HCT116 (cell line): ENCODE results near the gene TPR. TPM values are rescaled to one million over a fixed set of nuclear protein-coding genes. Genes with fewer than 3 reads are reported as not detected.

ENCODE experiments used
- ATAC-seq: fragments of 200-7000 bp; cut with Tn5 transposase; 2 replicates; pipeline ENCODE4 v1.9.1; 2020; ENCODE audit warnings: mild to moderate bottlenecking, moderate library complexity
- BruUV-seq: library from RNA; stranded (reverse); fragments of 400-500 nt; replicated peaks from 2 replicates; lab custom pipeline; 2021; lab: Mats Ljungman, UMichigan
- CTCF ChIA-PET: fragments of 300-600 bp; sonication (Branson Sonifier 250); formaldehyde crosslinking; loops from one replicate; lab custom pipeline; 2021; ENCODE audit warnings: antibody characterized with exemption; lab: Charles Lee
- POLR2A ChIA-PET: fragments of 300-600, 350-600 bp; sonication (Branson Sonifier 250); formaldehyde crosslinking; loops from one replicate; lab custom pipeline; 2021; ENCODE audit warnings: antibody characterized with exemption; lab: Charles Lee
- RAD21 ChIA-PET, 2 experiments: fragments of 300-600 bp; sonication (Branson Sonifier 250); formaldehyde crosslinking; loops; one replicate each; lab custom pipeline; 2023; ENCODE audit warnings: low total read pairs in 2 of 2; ENCODE audit not compliant: uncharacterized antibody in 2 of 2, unreplicated experiment in 2 of 2, low non-redundant PET in 1 of 2; lab: Charles Lee
- DNase-seq: peaks from one replicate; pipeline ENCODE4 v3.0.0-alpha.2; 2010; ENCODE audit warnings: low read depth, low spot score
- H2AFZ ChIP-seq: fragments of 200-600 bp; shearing (Covaris generic), sonication (generic); 2 replicates; pipeline ENCODE4 v1.6.1; 2017; ENCODE audit warnings: low read depth, mixed run types, mixed read lengths, antibody characterized with exemption, low read length; ENCODE audit not compliant: poor library complexity, severe bottlenecking
- H3K27ac ChIP-seq: 2 replicates; pipeline ENCODE4 v1.5.1; 2012; ENCODE audit warnings: low read depth, low read length
- H3K27me3 ChIP-seq: fragments of 200-600 bp; sonication (generic); 2 replicates; pipeline ENCODE4 v1.6.1; 2016; ENCODE audit warnings: mixed run types, low read length, mixed read lengths; ENCODE audit not compliant: insufficient read depth
- H3K36me3 ChIP-seq, 2 experiments: fragments of 200-500 bp in 1 of 2; fragments of 200-600 bp in 1 of 2; sonication (Bioruptor generic) in 1 of 2; sonication (generic) in 1 of 2; 2 replicates each; pipeline versions ENCODE4 v1.5.1 to v1.6.1; 2014 to 2016; ENCODE audit warnings: low read length in 2 of 2, inconsistent platforms in 1 of 2, mixed read lengths in 1 of 2, mixed run types in 1 of 2; ENCODE audit not compliant: insufficient read depth in 2 of 2, control insufficient read depth in 1 of 2
- H3K4me1 ChIP-seq, 2 experiments: fragments of 200-600 bp in 1 of 2; sonication (generic) in 1 of 2; 2 replicates each; pipeline versions ENCODE4 v1.5.1 to v1.6.1; 2012 to 2017; ENCODE audit warnings: low read length in 2 of 2, inconsistent platforms in 1 of 2, mild to moderate bottlenecking in 1 of 2, mixed read lengths in 1 of 2, mixed run types in 1 of 2, moderate library complexity in 1 of 2; ENCODE audit not compliant: insufficient read depth in 2 of 2, control insufficient read depth in 1 of 2
- H3K4me2 ChIP-seq: fragments of 200-600 bp; sonication (generic); 2 replicates; pipeline ENCODE4 v1.6.1; 2017; ENCODE audit warnings: mixed run types, low read length, mixed read lengths
- H3K4me3 ChIP-seq, 2 experiments: fragments of 200-600 bp in 1 of 2; sonication (generic) in 1 of 2; replicated peaks in 1 of 2; 2 replicates each; pipeline ENCODE4 v1.5.1; 2011 to 2016; ENCODE audit warnings: low read length in 2 of 2, control low read depth in 1 of 2, low read depth in 1 of 2, mild to moderate bottlenecking in 1 of 2, mixed read lengths in 1 of 2, mixed run types in 1 of 2
- H3K79me2 ChIP-seq: fragments of 200-600 bp; sonication (generic); 2 replicates; pipeline ENCODE4 v1.6.1; 2017; ENCODE audit warnings: mild to moderate bottlenecking, mixed run types, low read length, moderate library complexity, mixed read lengths; ENCODE audit not compliant: insufficient read depth
- H3K9ac ChIP-seq: fragments of 200-600 bp; sonication (generic); 2 replicates; pipeline ENCODE4 v1.6.1; 2016; ENCODE audit warnings: low read length, mixed read lengths
- H3K9me2 ChIP-seq: fragments of 200-600 bp; sonication (generic), shearing (Covaris generic); 2 replicates; pipeline ENCODE4 v1.6.1; 2017; ENCODE audit warnings: mixed run types, mild to moderate bottlenecking, moderate library complexity; ENCODE audit not compliant: insufficient read depth
- H3K9me3 ChIP-seq, 2 experiments: fragments of 200-500 bp in 1 of 2; fragments of 200-600 bp in 1 of 2; sonication (Bioruptor generic) in 1 of 2; sonication (generic) in 1 of 2; 2 replicates each; pipeline ENCODE4 v1.6.1; 2014 to 2017; ENCODE audit warnings: low read length in 2 of 2, mixed read lengths in 2 of 2, inconsistent platforms in 1 of 2, low read depth in 1 of 2, mild to moderate bottlenecking in 1 of 2, mixed run types in 1 of 2, moderate library complexity in 1 of 2; ENCODE audit not compliant: control insufficient read depth in 1 of 2, insufficient read depth in 1 of 2
- H4K20me1 ChIP-seq: fragments of 200-600 bp; sonication (generic), shearing (Covaris generic); 2 replicates; pipeline ENCODE4 v1.6.1; 2017; ENCODE audit warnings: mixed run types, mild to moderate bottlenecking, moderate library complexity; ENCODE audit not compliant: insufficient read depth
- ATF3 ChIP-seq: IDR thresholded peaks from 2 replicates; pipeline ENCODE4 v1.6.1; 2012
- CBX3 ChIP-seq: IDR thresholded peaks from 2 replicates; pipeline ENCODE4 v1.6.1; 2012; ENCODE audit warnings: low read depth
- CEBPB ChIP-seq: IDR thresholded peaks from 2 replicates; pipeline ENCODE4 v1.6.1; 2012; ENCODE audit warnings: low read depth
- EZH2 ChIP-seq: fragments of 200-600 bp; sonication (generic); IDR thresholded peaks from 2 replicates; pipeline ENCODE4 v1.6.1; 2017; ENCODE audit warnings: antibody characterized with exemption, mixed run types
- EZH2phosphoT487 ChIP-seq: fragments of 200-600 bp; IDR thresholded peaks from 2 replicates; pipeline ENCODE4 v1.6.1; 2018; ENCODE audit warnings: antibody characterized with exemption, borderline replicate concordance
- POLR2AphosphoS5 ChIP-seq: IDR thresholded peaks from 2 replicates; pipeline ENCODE4 v1.6.1; 2011; ENCODE audit warnings: mild to moderate bottlenecking, low read depth, low read length, moderate library complexity
- RAD21 ChIP-seq: IDR thresholded peaks from 2 replicates; pipeline ENCODE4 v1.6.1; 2012; ENCODE audit warnings: low read depth, mild to moderate bottlenecking
- SP1 ChIP-seq: IDR thresholded peaks from 2 replicates; pipeline ENCODE4 v1.6.1; 2012; ENCODE audit warnings: low read depth
- SRF ChIP-seq: IDR thresholded peaks from 2 replicates; pipeline ENCODE4 v1.6.1; 2012; ENCODE audit warnings: low read depth
- YY1 ChIP-seq: IDR thresholded peaks from 2 replicates; pipeline ENCODE4 v1.6.1; 2011; ENCODE audit warnings: low read length, low read depth, moderate library complexity, mild to moderate bottlenecking; ENCODE audit not compliant: insufficient replicate concordance; ENCODE audit errors: extremely low read depth
- ZBTB33 ChIP-seq: IDR thresholded peaks from 2 replicates; pipeline ENCODE4 v1.6.1; 2011; ENCODE audit warnings: mild to moderate bottlenecking, low read length, moderate library complexity; ENCODE audit not compliant: insufficient replicate concordance; ENCODE audit errors: extremely low read depth
- ZFX ChIP-seq: fragments of 450-650 bp; IDR thresholded peaks from 2 replicates; pipeline ENCODE4 v1.6.1; 2017
- intact Hi-C: fragments of 100-400 bp; cut with micrococcal nuclease; formaldehyde crosslinking; loops from 2 replicates; pipeline ENCODE4 v1.10.0; 2022
- total RNA-seq: library from RNA; stranded (reverse); gene quantifications from one replicate; pipeline ENCODE4 v1.2.1, GENCODE V29; 2021; ENCODE audit not compliant: unreplicated experiment
- TF ChIP-seq, protein P1 (sequence below): IDR thresholded peaks from 2 replicates; pipeline ENCODE4 v1.6.1; 2012
- TF ChIP-seq, protein P2 (sequence below): IDR thresholded peaks from 2 replicates; pipeline ENCODE4 v1.6.1; 2012; ENCODE audit warnings: low read depth

The TPR gene
- total RNA-seq, 1 experiment from 2014 or later, result 131 TPM

- ChIA-PET POLR2A (no interaction called here), CTCF (no interaction called here), RAD21 (no interaction called here)
- H3K27ac ChIP-seq, result no peak overlapping the region
- no peak for DNase-seq
- H3K79me2 ChIP-seq, result no peaks in the 10 kb centered on the region
- no peaks in the 10 kb centered on the region for H3K9me3 ChIP-seq
- H3K4me3 ChIP-seq, result no peak overlapping the region
- H3K4me1 ChIP-seq, result no peaks in the 10 kb centered on the region
- peaks cover 14 to 17% of the 10 kb centered on the region in 2 experiments for H3K36me3 ChIP-seq
- H3K9me2 ChIP-seq, result no peaks in the 10 kb centered on the region
- 0 out of 2 replicates have a peak, but pooled peaks cover 4% of the 10 kb centered on the region for H4K20me1 ChIP-seq
- H2AFZ ChIP-seq, result no peak overlapping the region
- no TSS peak for BruUV-seq
- intact Hi-C loops, result no loop called here
- ATAC-seq, result no peak
- H3K27me3 ChIP-seq, result no peaks in the 10 kb centered on the region
- no peak overlapping the region for H3K9ac ChIP-seq
- TF ChIP-seq ZBTB33 (no peak), EZH2phosphoT487 (no peak), SP1 (no peak), CBX3 (no peak), SRF (no peak), EZH2 (no peak), YY1 (no peak), CEBPB (no peak), ATF3 (no peak), ZFX (no peak), RAD21 (no peak), POLR2AphosphoS5 (no peak)
- TF ChIP-seq, protein P1, sequence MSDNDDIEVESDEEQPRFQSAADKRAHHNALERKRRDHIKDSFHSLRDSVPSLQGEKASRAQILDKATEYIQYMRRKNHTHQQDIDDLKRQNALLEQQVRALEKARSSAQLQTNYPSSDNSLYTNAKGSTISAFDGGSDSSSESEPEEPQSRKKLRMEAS, result no peak
- TF ChIP-seq, protein P2, sequence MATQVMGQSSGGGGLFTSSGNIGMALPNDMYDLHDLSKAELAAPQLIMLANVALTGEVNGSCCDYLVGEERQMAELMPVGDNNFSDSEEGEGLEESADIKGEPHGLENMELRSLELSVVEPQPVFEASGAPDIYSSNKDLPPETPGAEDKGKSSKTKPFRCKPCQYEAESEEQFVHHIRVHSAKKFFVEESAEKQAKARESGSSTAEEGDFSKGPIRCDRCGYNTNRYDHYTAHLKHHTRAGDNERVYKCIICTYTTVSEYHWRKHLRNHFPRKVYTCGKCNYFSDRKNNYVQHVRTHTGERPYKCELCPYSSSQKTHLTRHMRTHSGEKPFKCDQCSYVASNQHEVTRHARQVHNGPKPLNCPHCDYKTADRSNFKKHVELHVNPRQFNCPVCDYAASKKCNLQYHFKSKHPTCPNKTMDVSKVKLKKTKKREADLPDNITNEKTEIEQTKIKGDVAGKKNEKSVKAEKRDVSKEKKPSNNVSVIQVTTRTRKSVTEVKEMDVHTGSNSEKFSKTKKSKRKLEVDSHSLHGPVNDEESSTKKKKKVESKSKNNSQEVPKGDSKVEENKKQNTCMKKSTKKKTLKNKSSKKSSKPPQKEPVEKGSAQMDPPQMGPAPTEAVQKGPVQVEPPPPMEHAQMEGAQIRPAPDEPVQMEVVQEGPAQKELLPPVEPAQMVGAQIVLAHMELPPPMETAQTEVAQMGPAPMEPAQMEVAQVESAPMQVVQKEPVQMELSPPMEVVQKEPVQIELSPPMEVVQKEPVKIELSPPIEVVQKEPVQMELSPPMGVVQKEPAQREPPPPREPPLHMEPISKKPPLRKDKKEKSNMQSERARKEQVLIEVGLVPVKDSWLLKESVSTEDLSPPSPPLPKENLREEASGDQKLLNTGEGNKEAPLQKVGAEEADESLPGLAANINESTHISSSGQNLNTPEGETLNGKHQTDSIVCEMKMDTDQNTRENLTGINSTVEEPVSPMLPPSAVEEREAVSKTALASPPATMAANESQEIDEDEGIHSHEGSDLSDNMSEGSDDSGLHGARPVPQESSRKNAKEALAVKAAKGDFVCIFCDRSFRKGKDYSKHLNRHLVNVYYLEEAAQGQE, result no peak
- no peak overlapping the region for H3K4me2 ChIP-seq
Observed at GRCh38 chr1:186310307-186310706, 64.7 kb downstream of the TPR start.
